ENCODE results near the gene RCC1.

DNA sequence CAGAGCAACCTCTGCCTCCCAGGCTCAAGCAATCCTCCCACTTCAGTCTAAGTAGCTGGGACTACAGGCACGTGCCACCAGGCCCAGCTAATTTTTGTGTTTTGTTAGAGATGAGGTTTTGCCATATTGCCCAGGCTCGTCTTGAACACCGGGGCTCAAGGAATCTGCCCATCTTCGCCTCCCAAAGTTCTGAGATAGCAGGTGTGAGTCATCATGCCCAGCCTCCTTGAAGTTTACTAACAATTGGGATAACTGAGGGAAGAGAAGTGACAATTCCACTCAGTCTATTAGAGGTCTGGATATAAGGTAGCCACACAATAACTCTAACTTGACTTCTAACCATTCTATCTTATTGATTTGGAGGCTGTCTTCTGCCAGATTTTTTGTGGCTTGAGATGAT is 6.3 kb upstream of the RCC1 start:
- TF ChIP-seq, protein P1, sequence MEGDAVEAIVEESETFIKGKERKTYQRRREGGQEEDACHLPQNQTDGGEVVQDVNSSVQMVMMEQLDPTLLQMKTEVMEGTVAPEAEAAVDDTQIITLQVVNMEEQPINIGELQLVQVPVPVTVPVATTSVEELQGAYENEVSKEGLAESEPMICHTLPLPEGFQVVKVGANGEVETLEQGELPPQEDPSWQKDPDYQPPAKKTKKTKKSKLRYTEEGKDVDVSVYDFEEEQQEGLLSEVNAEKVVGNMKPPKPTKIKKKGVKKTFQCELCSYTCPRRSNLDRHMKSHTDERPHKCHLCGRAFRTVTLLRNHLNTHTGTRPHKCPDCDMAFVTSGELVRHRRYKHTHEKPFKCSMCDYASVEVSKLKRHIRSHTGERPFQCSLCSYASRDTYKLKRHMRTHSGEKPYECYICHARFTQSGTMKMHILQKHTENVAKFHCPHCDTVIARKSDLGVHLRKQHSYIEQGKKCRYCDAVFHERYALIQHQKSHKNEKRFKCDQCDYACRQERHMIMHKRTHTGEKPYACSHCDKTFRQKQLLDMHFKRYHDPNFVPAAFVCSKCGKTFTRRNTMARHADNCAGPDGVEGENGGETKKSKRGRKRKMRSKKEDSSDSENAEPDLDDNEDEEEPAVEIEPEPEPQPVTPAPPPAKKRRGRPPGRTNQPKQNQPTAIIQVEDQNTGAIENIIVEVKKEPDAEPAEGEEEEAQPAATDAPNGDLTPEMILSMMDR (conservative IDR thresholded peaks at IDR 0.05 in 1 of 2, IDR thresholded peaks at IDR 0.05 in 1 of 2; ENCODE audit: low read depth in 1 of 2, low read length in 2 of 2), result no peak
- no peak for TF ChIP-seq EZH2 (IDR thresholded peaks at IDR 0.05; ENCODE audit: low read length, missing control alignments)

All from fibroblast of lung (primary cell).